MM.1S (cell line): ENCODE measurements around the gene TBC1D10B.
"Not testable (repeated sequence)": the region's sequence is repeated elsewhere in the genome, so short reads cannot be mapped to it uniquely, and the experiment has no call there.

Experiments used
- DNase-seq: peaks from one replicate; pipeline ENCODE4 v3.0.0-alpha.2; 2015
- H2AFZ ChIP-seq: fragments of 300-600 bp; sonication (generic); 2 replicates; pipeline ENCODE4 v1.6.0; 2016; ENCODE audit warnings: antibody characterized with exemption, low read length
- H3F3A ChIP-seq: fragments of 300-600 bp; sonication (generic); 2 replicates; pipeline ENCODE4 v1.6.1; 2016; ENCODE audit warnings: mild to moderate bottlenecking, antibody characterized with exemption, low read length, moderate library complexity, mixed read lengths; ENCODE audit not compliant: insufficient read depth
- H3K27ac ChIP-seq: fragments of 300-600 bp; sonication (generic); 2 replicates; pipeline ENCODE4 v1.5.1; 2016; ENCODE audit warnings: mild to moderate bottlenecking, low read length
- H3K27me3 ChIP-seq: fragments of 300-600 bp; sonication (generic); replicated peaks from 2 replicates; pipeline ENCODE4 v1.6.0; 2016; ENCODE audit warnings: low read length; ENCODE audit not compliant: insufficient read depth
- H3K36me3 ChIP-seq: fragments of 300-600 bp; sonication (generic); replicated peaks from 2 replicates; pipeline ENCODE4 v1.6.1; 2016; ENCODE audit warnings: mild to moderate bottlenecking, low read length, mixed read lengths; ENCODE audit not compliant: insufficient read depth
- H3K4me1 ChIP-seq: fragments of 300-600 bp; sonication (generic); 2 replicates; pipeline ENCODE4 v1.6.1; 2016; ENCODE audit warnings: low read length, mixed read lengths
- H3K4me2 ChIP-seq: fragments of 300-600 bp; sonication (generic); 2 replicates; pipeline ENCODE4 v1.6.0; 2016; ENCODE audit warnings: low read depth, low read length
- H3K4me3 ChIP-seq: fragments of 300-600 bp; sonication (generic); 2 replicates; pipeline ENCODE4 v1.5.1; 2016; ENCODE audit warnings: low read length, mixed read lengths
- H3K79me2 ChIP-seq: fragments of 300-600 bp; sonication (generic); 2 replicates; pipeline ENCODE4 v1.6.1; 2016; ENCODE audit warnings: mixed run types, low read length, mixed read lengths
- H3K9ac ChIP-seq: fragments of 300-600 bp; sonication (generic); 2 replicates; pipeline ENCODE4 v1.6.1; 2016; ENCODE audit warnings: low read length, mixed read lengths
- H3K9me2 ChIP-seq: fragments of 300-600 bp; sonication (generic); replicated peaks from 2 replicates; pipeline ENCODE4 v1.6.1; 2016; ENCODE audit warnings: mild to moderate bottlenecking, low read length, mixed read lengths; ENCODE audit not compliant: insufficient read depth
- H3K9me3 ChIP-seq: fragments of 300-600 bp; sonication (generic); replicated peaks from 2 replicates; pipeline ENCODE4 v1.6.1; 2016; ENCODE audit warnings: mild to moderate bottlenecking, low read length, mixed read lengths; ENCODE audit not compliant: insufficient read depth
- H4K20me1 ChIP-seq: fragments of 300-600 bp; sonication (generic); 2 replicates; pipeline ENCODE4 v1.6.1; 2016; ENCODE audit warnings: mild to moderate bottlenecking, low read length, moderate library complexity, mixed read lengths; ENCODE audit not compliant: insufficient read depth
- CTCF ChIP-seq: fragments of 300-600 bp; sonication (generic); IDR thresholded peaks from 2 replicates; pipeline ENCODE4 v1.5.1; 2016; ENCODE audit warnings: antibody characterized with exemption, low read length, mixed read lengths
- EZH2 ChIP-seq: fragments of 300-600 bp; sonication (generic); optimal IDR thresholded peaks from 2 replicates; pipeline ENCODE3; 2017; ENCODE audit warnings: low read depth, mild to moderate bottlenecking, antibody characterized with exemption, low read length, mixed read lengths
- EZH2phosphoT487 ChIP-seq: fragments of 300-600 bp; sonication (generic); IDR thresholded peaks from 2 replicates; pipeline ENCODE4 v1.6.1; 2018; ENCODE audit warnings: antibody characterized with exemption, low read length

Gene TBC1D10B

GRCh38 chr16:30346286-30346685 is 24.0 kb downstream of the TBC1D10B start:
- no peak overlapping the region for H3K9ac ChIP-seq
- no peaks in the 10 kb centered on the region for H3K9me3 ChIP-seq
- TF ChIP-seq EZH2phosphoT487 (no peak), CTCF (no peak), EZH2 (no peak)
- H2AFZ ChIP-seq, result no peak overlapping the region
- H4K20me1 ChIP-seq, result no peaks in the 10 kb centered on the region
- H3K27me3 ChIP-seq, result no peaks in the 10 kb centered on the region
- H3K79me2 ChIP-seq, result 0 out of 2 replicates have a peak, but pooled peaks cover 6% of the 10 kb centered on the region
- no peaks in the 10 kb centered on the region for H3K36me3 ChIP-seq
- H3K9me2 ChIP-seq, result no peaks in the 10 kb centered on the region
- peaks cover 8% of the 10 kb centered on the region; the same call in 1 of the 2 replicates for H3F3A ChIP-seq
- DNase-seq, result no peak
- H3K4me1 ChIP-seq, result peaks cover 21% of the 10 kb centered on the region
- no peak overlapping the region for H3K4me3 ChIP-seq
- no peak overlapping the region for H3K27ac ChIP-seq
- H3K4me2 ChIP-seq, result no peak overlapping the region

- Histone ChIP-seq H2AFZ (peak overlapping the region; percentile 98), H3K4me2 (peak overlapping the region; percentile 100), H3K4me3 (peak overlapping the region; percentile 73), H3K9ac (peak overlapping the region; percentile 70; the same call in 1 of the 2 replicates), H3K4me1 (peaks cover 14% of the 10 kb centered on the region), H3K27ac (peak overlapping the region; percentile 78; the same call in 1 of the 2 replicates)
- peak; percentile 87 for DNase-seq
- H3K9me3 ChIP-seq, H3K36me3 ChIP-seq, H4K20me1 ChIP-seq, H3K9me2 ChIP-seq, H3K79me2 ChIP-seq, H3K27me3 ChIP-seq, H3F3A ChIP-seq: not testable (repeated sequence)
Observed at GRCh38 chr16:30343491-30343820, 26.8 kb downstream of the TBC1D10B start.

GRCh38 chr16:30342751-30343490 is 27.4 kb downstream of the TBC1D10B start:
- H3K27ac ChIP-seq, result peak overlapping the region; percentile 78; the same call in 1 of the 2 replicates

More at GRCh38 chr16:30342751-30343490, 27.4 kb downstream of the TBC1D10B start:
- Histone ChIP-seq H3K9ac (peak overlapping the region; percentile 70; the same call in 1 of the 2 replicates), H3K4me1 (peaks cover 14% of the 10 kb centered on the region), H3K79me2 (0 out of 2 replicates have a peak, but pooled peaks cover 6% of the 10 kb centered on the region), H3K4me3 (peak overlapping the region; percentile 73), H3K36me3 (no peaks in the 10 kb centered on the region), H3K9me3 (no peaks in the 10 kb centered on the region), H3K27me3 (no peaks in the 10 kb centered on the region), H3F3A (peaks cover 8% of the 10 kb centered on the region; the same call in 1 of the 2 replicates), H2AFZ (peak overlapping the region; percentile 98), H3K4me2 (peak overlapping the region; percentile 100), H4K20me1 (no peaks in the 10 kb centered on the region), H3K9me2 (no peaks in the 10 kb centered on the region)
- TF ChIP-seq EZH2phosphoT487, result no peak
- TF ChIP-seq EZH2, result no peak
- no peak for TF ChIP-seq CTCF
- no peak for DNase-seq
